Loucy (cell line): ENCODE results near the gene CLDN10.

Experiments used
- CTCF ChIP-seq: fragments of 200-600 bp; sonication (generic); conservative IDR thresholded peaks from 2 replicates; pipeline ENCODE4 v1.5.1; 2014; ENCODE audit warnings: mild to moderate bottlenecking, antibody characterized with exemption, low read length
- EZH2phosphoT487 ChIP-seq: fragments of 200-600 bp; IDR thresholded peaks from 2 replicates; pipeline ENCODE4 v1.6.1; 2018; ENCODE audit warnings: antibody characterized with exemption, mild to moderate bottlenecking, moderate library complexity, borderline replicate concordance

GRCh38 chr13:95627590-95627989 lies 75.1 kb downstream of the CLDN10 start:
- TF ChIP-seq CTCF (no peak), EZH2phosphoT487 (no peak)
